Stimulated activated CD4-positive, alpha-beta T cell treated with anti-CD3 and anti-CD28 coated beads, TNF-alpha, amount 100 ng/mL, for 24 hours (primary cell): ENCODE measurements around the gene THAP6.
"Not testable (repeated sequence)": the region's sequence is repeated elsewhere in the genome, so short reads cannot be mapped to it uniquely, and the experiment has no call there.

Experiments
- DNase-seq, 3 experiments: peaks; one replicate each; pipeline ENCODE4 v3.0.0-alpha.2; 2020; ENCODE audit warnings: low read depth in 3 of 3

The THAP6 gene

DNA sequence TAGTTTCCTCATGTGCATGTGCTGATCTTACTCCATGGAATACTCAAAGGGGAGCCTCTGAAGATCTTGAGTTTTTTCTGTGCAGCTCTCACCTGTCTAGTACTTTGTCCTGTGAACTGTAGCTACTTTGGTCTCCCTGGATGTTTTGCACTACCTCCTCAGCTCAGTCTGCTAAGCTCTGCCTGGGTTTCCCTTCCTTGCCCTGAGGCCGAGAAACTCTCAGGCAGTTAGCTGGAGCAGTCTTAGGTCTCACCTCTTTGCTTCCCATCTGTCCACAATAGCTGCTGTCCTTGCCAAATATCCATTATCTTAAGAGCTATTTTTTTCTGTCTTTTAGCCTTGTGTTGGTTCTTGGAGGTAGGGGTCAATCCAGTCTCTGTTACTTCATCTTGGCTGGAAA is 11.6 kb downstream of the THAP6 start:
- no peak for DNase-seq

DNA sequence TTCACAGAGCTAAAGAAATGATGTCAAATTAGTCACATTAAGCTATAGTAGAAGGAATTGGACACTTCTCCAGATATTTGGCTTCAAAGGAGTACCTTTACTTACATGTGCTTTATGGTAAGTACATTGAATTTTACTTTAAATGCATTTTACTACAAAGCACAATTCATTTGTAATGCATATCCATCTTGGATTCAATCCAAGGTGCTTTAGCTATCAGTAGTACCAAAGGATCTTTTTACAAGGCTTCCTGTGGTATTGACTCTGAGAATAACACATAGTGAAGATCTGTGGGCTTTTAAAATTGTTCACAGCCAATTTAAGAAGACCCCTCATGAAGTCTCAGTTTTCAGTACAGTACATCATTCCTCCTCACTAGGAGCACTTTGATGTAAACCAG is 13.2 kb downstream of the THAP6 start:
- no peak for DNase-seq

DNA sequence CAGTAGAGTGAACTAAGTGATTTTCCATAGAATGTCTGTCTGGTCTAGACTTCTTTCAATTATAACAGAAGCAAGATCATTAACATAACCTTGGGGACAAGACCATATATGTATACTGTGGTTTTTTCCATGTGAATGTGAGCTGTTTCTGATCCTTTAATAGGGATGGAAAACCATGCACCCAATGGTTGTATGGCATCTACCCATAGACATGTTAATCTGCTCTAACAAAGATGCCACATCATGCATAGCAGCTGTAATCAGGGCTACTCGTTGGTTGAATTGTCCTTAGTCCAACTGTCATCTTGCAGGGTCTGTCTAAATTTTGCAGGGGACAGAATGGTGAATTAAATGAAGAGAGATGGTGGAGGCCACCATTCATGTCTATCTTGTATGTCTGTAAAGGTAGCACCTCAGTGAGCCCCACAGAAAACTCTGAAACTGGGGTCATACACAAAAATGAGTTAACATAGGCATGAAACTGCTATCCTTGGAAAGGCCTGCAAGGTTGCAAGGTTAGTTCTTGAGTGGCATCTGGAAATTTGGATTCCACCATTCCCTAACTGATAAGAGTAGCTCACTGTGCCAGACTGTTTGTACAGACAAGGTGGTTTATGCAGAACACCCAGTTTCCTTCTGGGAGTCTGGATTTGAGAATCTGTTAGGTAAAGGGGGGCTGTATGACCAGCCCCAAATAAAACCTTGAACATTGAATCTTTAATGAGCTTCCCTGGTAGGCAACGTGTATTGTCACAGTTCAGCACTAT is 16.5 kb downstream of the THAP6 start:
- DNase-seq, result no peak

DNA sequence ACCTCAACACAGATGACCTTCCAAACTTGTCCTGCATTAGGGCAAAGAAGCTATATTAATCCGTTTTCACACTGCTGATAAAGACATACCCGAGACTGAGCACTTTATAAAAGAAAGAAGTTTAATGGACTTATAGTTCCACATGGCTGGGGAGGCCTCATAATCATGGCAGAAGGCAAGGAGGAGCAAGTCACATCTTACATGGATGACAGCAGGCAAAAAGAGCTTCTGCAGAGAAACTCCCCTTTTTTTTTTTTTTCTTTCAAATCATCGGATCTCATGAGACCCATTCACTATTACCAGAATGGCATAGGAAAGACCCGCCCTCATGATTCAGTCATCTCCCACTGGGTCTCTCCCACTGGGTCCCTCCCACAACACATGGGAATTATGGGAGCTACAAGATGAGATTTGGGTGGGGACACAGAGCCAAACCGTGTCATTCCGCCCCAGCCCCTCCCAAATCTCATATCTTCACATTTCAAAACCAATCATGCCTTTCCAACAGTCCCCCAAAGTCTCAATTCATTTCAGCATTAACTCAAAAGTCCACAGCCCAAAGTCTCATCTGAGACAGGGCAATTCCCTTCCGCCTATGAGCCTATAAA is 17.4 kb downstream of the THAP6 start:
- not testable (repeated sequence) for DNase-seq

DNA sequence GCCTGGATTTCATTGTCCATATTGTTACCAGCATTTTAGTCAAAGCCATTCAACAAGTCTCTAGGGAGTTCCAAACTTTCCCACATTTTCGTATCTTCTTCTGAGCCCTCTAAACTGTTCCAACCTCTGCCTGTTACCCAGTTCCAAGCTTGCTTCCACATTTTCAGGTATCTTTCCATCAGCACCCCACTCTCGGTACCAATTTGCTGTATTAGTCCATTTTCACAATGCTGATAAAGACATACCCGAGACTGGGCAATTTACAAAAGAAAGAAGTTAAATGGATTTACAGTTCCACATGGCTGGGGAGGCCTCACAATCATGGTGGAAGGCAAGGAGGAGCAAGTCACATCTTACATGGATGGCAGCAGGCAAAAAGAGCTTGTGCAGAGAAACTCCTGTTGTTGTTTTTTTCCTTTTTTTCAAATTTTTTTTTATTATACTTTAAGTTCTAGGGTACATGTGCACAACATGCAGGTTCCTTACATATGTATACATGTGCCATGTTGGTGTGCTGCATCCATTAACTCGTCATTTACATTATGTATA is 19.1 kb downstream of the THAP6 start:
- DNase-seq, result not testable (repeated sequence)

DNA sequence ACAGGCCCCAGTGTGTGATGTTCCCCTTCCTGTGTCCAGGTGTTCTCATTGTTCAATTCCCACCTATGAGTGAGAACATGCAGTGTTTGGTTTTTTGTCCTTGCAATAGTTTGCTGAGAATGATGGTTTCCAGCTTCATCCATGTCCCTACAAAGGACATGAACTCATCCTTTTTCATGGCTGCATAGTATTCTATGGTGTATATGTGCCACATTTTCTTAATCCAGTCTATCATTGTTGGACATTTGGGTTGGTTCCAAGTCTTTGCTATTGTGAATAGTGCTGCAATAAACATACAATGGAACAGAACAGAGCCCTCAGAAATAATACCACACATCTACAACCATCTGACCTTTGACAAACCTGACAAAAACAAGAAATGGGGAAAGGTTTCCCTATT is 19.7 kb downstream of the THAP6 start:
- DNase-seq, result not testable (repeated sequence)

DNA sequence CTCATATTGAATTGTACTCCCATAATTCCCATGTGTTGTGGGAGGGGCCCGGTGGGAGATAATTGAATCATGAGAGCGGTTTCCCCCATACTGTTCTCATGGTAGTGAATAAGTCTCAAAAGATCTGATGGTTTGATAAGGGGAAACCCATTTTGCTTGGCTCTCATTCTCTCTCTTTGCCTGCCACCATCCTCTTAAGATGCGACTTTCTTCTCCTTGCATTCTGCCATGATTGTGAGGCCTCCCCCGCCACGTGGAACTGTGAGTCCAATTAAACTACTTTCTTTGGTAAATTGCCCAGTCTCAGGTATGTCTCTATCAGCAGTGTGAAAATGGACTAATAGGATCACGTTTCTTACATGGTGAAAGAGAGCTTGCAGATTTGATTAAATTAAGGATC is 23.0 kb downstream of the THAP6 start:
- DNase-seq, result not testable (repeated sequence)

DNA sequence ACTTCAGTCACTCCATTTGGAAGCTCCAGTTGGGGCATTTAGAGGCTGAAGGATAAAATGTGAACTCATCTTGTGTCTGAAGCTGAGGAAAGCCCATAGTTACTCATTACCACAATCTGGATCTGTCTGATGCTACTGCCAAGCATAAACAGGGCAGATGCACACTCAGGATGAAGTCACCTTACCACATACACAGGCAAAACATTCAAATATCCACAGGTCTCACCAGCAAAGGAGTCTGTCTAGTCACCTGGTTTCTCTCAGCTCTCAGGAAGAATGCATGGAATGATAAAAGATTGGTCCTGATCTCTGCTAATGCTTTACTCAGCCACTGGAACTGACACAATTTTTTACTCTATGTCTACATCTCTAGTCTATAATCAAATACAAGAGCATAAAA is 28.6 kb downstream of the THAP6 start:
- DNase-seq, result no peak

DNA sequence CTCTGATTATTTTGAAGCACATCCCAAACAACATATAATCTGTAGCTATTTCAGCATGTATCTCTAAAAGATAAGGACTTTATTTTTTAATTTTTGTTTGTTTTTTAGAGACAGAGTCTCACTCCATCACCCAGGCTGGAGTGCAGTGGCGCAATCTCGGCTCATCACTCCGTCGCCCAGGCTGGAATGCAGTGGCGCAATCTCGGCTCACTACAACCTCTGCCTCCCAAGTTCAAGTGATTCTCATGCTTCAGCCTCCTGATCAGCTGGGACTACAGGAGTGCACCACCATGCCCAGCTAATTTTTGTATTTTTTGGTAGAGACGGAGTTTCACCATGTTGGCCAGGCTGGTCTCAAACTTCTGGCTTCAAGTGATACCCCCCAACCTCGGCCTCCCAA is 29.9 kb downstream of the THAP6 start:
- DNase-seq, result not testable (repeated sequence)

DNA sequence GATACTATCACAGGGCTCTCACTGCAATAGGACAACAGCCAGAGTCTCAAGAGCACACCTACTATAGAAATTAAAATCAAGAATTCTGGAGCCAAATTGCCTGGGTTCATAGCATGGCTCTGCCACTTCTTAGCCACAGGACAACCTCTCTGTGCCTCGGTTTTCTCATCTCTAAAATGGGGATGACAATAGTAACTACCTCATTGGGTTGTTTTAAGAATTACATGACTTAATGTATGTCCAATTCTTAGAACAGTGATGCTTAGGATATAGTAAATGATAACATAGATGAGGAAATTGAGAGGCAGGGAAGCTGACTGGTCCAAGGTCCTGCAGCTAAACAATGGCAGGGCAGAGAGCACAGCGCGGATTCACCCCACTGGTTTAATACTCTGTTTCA is 30.6 kb downstream of the THAP6 start:
- no peak for DNase-seq

DNA sequence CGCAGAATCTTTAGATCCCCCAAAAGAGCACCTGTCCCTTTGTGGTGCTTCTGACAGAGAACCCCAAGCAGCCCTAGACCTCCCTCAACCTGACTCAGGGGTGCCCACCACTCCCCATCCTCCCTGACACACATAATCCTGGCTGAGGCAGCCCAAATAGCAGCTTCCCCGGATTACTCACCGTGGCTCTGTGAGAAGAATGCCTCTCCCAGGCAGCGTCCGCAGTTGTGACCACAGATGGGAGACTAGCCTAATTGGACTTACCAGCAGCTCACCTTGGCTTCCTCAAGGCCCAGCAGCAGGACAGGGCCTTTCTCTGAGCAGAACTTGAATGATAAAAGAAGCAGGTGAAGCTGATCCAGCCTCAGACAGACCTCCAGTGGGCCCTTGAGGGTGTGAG is 31.3 kb downstream of the THAP6 start:
- DNase-seq, result no peak

DNA sequence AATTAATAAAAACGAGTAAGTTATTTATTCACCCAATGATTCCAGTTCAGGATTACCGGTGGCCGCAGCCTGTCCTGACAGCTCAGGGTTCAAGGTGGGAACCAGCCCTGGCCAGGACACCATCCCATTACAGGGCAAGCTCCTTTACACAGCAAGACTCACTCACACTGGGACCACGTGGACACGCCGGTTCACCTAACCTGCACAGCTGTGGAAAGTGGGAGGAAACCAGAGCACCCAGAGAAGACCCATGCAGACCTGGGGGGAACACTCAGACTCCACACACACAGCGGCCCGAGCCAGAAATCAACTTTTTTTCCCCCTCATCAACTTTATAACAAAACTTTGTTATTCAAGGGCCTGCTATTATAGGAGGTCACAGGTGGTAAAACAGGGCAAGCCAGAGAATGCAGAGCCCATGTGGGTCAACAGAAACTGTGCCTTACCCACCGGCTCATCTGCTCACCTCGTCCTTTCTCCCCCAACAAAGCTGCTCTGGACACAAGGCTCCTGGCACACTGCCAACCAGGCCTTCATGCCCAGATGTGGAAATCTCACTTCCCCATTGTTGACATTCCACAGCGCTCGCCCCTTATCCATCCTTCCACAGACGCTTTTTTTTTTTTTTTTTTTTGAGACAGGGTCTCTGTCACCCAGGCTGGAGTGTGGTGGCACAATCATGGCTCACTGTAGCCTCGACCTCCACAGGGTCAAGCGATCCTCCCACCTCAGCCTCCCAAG is 33.5 kb downstream of the THAP6 start:
- DNase-seq, result no peak

DNA sequence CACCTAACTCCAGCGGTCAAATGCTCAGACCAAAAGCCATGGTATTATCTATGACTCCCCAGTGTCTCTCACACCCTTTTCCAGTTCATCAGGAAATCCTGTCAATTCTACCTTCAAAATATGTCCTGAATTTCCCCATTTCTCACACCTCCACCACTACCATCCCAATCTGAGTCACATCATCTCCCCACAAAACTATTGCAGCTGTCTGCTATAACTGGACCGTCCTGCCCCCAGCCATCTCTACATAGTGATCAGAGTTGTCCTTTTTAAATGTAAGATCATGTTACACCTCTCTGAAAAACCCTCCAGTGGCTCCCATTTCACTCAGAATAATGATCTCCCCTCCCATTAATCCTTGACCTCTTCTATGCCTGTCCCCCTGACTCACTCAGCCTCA is 34.7 kb downstream of the THAP6 start:
- DNase-seq, result no peak

DNA sequence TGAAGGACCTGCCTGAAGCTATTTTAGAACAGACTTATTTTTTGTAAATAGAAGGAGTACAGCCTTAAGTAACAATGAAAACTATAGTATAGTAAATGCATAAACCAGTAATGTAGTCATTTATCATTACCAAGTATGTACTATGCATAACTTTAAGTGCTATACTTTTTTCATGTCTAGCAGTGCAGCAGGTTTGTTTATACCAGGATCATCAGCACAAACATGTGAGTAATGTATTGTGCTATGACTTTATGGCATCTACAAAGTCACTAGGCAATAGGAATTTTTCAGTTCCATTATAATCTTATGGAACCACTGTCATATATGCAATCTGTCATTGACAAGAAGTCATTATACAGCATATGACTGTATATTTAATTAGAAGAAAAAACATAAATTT is 38.2 kb downstream of the THAP6 start:
- no peak for DNase-seq

DNA sequence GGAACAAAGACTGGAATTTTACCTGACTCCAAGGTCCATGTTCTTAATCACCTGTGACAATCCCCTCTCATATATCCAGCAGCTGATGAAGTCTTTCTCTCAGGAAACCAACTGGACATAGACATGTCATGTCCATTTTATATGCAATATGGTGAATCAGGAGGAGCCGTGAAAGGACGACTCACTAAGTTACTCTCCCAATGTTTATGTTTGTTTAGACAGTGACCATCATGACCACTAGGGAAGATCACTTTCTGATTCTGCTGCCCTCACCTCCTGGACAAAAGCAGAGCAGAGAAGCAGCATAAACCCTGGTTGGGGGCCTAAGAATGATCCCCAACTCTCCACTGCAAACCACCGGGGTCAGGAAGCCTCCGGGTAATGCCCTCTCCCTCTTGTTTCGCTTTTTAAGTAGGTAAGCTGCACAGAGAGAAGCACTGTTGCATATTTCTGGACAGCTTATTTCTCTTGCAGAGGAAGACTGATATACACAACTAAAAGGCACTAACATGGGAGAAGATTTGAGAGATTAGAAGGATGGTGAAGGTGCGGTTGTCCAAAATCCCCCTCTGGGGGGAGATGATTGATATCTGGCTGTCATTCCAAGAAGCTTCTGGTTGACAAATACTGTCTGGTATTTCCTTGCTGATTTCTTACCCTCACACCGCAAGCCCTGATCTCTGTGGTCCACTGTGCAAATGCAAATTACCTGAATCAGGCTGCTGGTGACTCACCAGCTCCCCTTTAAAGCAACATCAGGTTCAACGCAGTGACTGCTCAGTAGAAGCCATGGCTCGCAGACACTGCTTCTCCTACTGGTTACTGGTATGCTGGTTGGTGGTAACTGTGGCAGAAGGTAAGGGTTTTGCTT is 41.3 kb downstream of the THAP6 start, which contains the start of gene ODAPH:
Gene ODAPH, plus strand, starts transcription at position 773 of the 871 bp plus-strand sequence. Its CDS starts 17 bp downstream, at position 790.
- DNase-seq, result peak in 1 of 3 experiments; percentile 9

DNA sequence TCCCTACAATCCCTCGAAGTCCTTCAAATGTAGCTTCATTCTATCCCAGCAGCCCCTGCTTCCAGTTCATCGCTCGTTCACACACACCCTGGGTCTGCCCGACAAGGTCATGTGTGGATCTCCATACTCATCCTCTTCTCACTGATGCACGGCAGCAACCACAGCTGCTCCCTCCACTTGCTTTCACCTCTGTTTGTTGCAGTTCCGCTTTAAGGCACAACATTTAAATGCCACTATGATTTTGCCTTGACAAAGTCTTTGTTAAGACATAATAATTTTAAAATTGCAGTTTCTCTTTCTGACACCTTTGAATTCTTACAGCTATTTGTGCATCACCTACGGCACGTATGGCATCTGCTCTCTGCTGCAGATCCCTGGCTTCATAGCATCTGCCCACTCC is 43.4 kb downstream of the THAP6 start:
- no peak for DNase-seq

DNA sequence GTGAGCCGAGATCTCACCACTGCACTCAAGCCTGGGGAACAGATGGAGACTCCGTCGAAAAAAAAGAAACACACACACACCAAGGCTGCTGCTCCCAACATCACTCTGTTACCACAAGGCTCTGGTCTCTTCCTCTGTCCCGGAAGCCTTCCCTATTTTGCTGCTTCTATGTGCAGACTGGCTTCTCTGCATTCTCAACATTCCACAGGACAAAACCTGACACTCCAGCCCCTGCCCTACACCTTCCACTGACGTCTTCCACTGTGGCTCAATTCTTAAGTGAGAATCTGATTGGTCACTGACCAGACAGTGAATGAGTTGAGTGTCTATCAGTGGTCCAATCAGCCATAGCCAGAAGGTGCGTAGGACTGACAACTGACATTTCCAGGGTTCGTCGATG is 47.5 kb downstream of the THAP6 start:
- DNase-seq, result no peak

DNA sequence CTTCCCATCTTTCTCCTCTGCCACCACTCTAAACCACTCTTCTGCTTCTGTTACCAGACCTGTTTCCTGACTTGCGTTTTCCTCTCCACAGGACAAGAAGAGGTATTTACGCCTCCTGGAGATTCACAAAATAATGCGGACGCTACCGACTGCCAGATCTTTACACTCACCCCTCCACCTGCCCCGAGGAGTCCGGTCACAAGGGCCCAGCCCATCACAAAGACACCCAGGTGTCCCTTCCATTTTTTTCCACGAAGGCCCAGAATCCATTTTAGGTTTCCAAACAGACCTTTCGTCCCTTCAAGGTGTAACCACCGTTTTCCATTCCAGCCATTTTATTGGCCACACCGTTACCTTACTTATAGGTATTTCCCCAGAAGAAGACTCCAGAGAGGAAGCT is 49.8 kb downstream of the THAP6 start:
- no peak for DNase-seq

DNA sequence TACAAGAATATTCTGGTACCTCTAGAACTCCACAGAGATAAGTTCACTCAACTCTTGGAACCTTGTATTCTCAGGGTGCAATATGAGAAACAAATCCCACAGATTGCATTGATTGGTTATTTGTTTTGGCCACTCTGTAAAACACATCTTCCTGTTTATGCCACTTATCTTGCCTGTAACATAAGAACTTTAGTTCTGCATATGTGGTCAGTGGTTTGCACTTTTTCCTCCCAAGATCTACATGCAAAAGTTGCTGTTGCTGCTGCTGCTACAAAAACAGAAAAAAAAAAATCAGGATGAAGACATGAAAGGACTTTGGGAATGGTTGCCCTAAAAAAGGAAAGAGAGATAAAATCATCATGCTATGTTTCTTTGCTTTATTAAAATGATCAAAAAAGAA is 51.2 kb downstream of the THAP6 start:
- DNase-seq, result no peak

DNA sequence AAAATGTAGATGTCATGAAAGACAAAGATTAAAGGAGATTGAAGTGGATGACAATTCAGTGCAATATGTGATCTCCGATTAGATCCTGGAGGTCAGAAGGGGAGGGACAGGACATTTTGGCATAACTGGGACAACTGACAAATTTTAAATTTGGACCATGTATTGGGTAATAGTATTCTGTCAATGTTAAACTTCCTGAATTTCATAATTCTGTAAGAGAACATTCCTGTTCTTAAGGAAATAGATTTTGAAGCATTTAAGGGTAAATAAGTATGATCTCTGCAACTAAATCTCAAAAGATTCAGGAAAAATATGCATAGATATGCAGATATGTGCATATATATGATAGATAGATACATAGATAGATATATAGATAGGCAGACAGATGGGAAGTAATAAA is 52.6 kb downstream of the THAP6 start:
- DNase-seq, result no peak

DNA sequence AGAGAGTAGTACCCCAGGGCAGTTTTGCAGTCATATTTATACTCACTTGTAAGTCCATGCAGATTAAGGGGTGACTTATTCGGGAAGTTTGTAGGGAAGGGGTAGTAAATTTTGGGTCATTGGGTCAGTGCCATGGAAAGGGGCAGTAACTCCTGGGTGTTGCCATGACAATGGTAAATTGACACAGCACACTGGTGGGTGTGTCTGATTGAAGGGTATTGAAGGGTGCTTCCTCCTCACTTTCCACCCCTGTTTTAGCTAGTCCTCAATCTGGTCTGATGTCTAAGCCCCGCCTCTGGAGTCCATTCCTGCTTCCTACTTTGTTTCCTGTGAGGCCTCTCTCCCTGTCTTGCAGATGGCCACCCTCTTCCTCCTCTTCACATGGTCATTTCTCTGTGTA is 53.5 kb downstream of the THAP6 start:
- no peak for DNase-seq
